CD8-positive, alpha-beta memory T cell (primary cell): ENCODE data around the gene TPSB2. TPM values are rescaled to one million over a fixed set of nuclear protein-coding genes. Genes with fewer than 3 reads are reported as not detected.
A peak's percentile ranks its signal among the peaks of the same experiment; 100 is the strongest.
"Not testable (repeated sequence)": the region's sequence is repeated elsewhere in the genome, so short reads cannot be mapped to it uniquely, and the experiment has no call there.

Source experiments
- CTCF ChIA-PET: fragments of 350-600 bp; sonication (Branson Sonifier 250); formaldehyde crosslinking; loops from one replicate; lab custom pipeline; 2021; ENCODE audit warnings: antibody characterized with exemption; lab: Charles Lee
- POLR2A ChIA-PET: fragments of 350-600 bp; sonication (Branson Sonifier 250); formaldehyde crosslinking; loops from one replicate; lab custom pipeline; 2021; ENCODE audit warnings: antibody characterized with exemption; lab: Charles Lee
- DNase-seq, 5 donors: peaks; one replicate each; pipeline versions ENCODE4 v3.0.0 to v3.0.0-alpha.2; 2020 to 2022; ENCODE audit warnings: mixed read lengths in 1 of 5
- H3K27ac ChIP-seq: one replicate; pipeline ENCODE4 v1.7.0; 2013; ENCODE audit warnings: low read depth, mild to moderate bottlenecking, low read length, moderate library complexity
- H3K27me3 ChIP-seq: 2 replicates; pipeline ENCODE4 v1.7.0; 2013; ENCODE audit warnings: low read length, mild to moderate bottlenecking; ENCODE audit not compliant: insufficient read depth, poor library complexity, severe bottlenecking
- H3K36me3 ChIP-seq: 2 replicates; pipeline ENCODE4 v1.7.0; 2013; ENCODE audit warnings: mild to moderate bottlenecking, low read length, moderate library complexity; ENCODE audit not compliant: insufficient read depth
- H3K4me1 ChIP-seq: 2 replicates; pipeline ENCODE4 v1.7.0; 2013; ENCODE audit warnings: mild to moderate bottlenecking, low read length, moderate library complexity; ENCODE audit not compliant: insufficient read depth
- H3K4me3 ChIP-seq: 2 replicates; pipeline ENCODE4 v1.7.0; 2013; ENCODE audit warnings: mild to moderate bottlenecking, low read length
- H3K9me3 ChIP-seq: 2 replicates; pipeline ENCODE4 v1.7.0; 2013; ENCODE audit warnings: mild to moderate bottlenecking, low read length
- H3K27ac Mint-ChIP-seq, 8 donors: one replicate each; pipeline ENCODE4 v1.8.0; 2020 to 2021; ENCODE audit warnings: mixed read lengths in 8 of 8, mild to moderate bottlenecking in 6 of 8, inconsistent platforms in 3 of 8, moderate library complexity in 3 of 8
- H3K27me3 Mint-ChIP-seq, 2 donors: one replicate each; pipeline ENCODE4 v1.8.0; 2020 to 2021; ENCODE audit warnings: mixed read lengths in 2 of 2, mild to moderate bottlenecking in 1 of 2, moderate library complexity in 1 of 2
- H3K36me3 Mint-ChIP-seq, 3 donors: one replicate each; pipeline ENCODE4 v1.8.0; 2020 to 2021; ENCODE audit warnings: mixed read lengths in 3 of 3, inconsistent platforms in 1 of 3, mild to moderate bottlenecking in 1 of 3
- H3K4me1 Mint-ChIP-seq, 3 donors: one replicate each; pipeline ENCODE4 v1.8.0; 2020 to 2021; ENCODE audit warnings: mixed read lengths in 3 of 3, inconsistent platforms in 1 of 3, mild to moderate bottlenecking in 1 of 3
- H3K4me3 Mint-ChIP-seq, 7 donors: one replicate each; pipeline ENCODE4 v1.8.0; 2020 to 2021; ENCODE audit warnings: mixed read lengths in 7 of 7, mild to moderate bottlenecking in 6 of 7, moderate library complexity in 4 of 7, inconsistent platforms in 2 of 7
- H3K9me3 Mint-ChIP-seq, 5 donors: one replicate each; pipeline ENCODE4 v1.8.0; 2020 to 2022; ENCODE audit warnings: mixed read lengths in 5 of 5, mild to moderate bottlenecking in 3 of 5, moderate library complexity in 2 of 5, inconsistent platforms in 1 of 5
- polyA plus RNA-seq: library from polyadenylated mRNA; unstranded; fragments of 300-500 nt; fragmentation: Illumina TruSeq; gene quantifications from one replicate; pipeline ENCODE4 v1.2.3, GENCODE V29; 2021
- total RNA-seq, 2 experiments: library from RNA; stranded (reverse); gene quantifications; one replicate each; pipeline ENCODE4 v1.2.3, GENCODE V29; 2021

TPSB2 gene
- total and polyA plus RNA-seq, 3 experiments from 2014 or later: not detected

DNA sequence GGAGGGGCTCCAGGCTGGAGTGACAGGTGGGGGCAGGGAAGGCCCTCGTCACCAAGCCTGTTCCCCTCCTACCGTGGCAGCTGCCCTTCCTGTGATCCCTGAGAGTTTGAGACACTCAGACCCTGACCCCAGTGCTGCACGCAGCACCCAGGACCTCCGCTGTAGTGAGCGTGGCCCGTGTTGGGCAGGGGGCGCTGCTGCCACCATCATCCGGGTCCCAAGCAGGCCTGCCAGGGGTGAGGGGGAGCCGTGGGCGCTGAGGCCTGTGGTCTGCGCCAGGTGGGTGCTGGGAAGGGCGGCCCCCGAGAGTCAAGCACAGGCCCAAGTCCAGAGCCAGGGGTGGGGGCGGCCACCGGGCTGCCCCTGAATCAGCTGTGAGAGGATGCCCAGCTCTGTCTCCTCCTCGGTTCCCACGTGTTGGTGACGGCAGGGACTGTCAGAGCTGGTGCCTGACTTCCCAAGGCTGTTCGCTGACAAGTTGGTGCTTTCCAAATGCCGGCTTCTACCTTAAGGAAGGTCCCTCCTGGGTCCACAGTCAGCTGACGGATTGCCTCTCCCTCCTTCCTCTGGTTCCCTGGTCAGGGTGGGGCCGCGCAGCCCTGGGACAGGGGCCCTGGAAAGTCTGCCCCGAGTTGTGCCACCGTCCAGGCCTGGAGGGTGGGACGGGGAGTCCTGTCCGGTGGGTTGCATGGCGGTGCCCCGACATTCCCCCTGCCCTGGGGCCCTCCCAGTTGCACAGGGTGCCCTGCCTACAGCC is 36.0 kb downstream of the TPSB2 start:
- H3K4me3 ChIP-seq: no peak overlapping the region
- Mint-ChIP-seq H3K27ac (no peak overlapping the region), H3K4me1 (no peaks in the 10 kb centered on the region), H3K27me3 (peaks cover 4 to 5% of the 10 kb centered on the region in 2 donors), H3K4me3 (no peak overlapping the region), H3K36me3 (no peaks in the 10 kb centered on the region), H3K9me3 (no peaks in the 10 kb centered on the region)
- H3K27ac ChIP-seq: no peak overlapping the region
- no peak for DNase-seq
- no peaks in the 10 kb centered on the region for H3K27me3 ChIP-seq
- ChIA-PET POLR2A (no interaction called here), CTCF (no interaction called here)
- no peaks in the 10 kb centered on the region for H3K36me3 ChIP-seq
- H3K9me3 ChIP-seq: no peaks in the 10 kb centered on the region
- H3K4me1 ChIP-seq: no peaks in the 10 kb centered on the region

DNA sequence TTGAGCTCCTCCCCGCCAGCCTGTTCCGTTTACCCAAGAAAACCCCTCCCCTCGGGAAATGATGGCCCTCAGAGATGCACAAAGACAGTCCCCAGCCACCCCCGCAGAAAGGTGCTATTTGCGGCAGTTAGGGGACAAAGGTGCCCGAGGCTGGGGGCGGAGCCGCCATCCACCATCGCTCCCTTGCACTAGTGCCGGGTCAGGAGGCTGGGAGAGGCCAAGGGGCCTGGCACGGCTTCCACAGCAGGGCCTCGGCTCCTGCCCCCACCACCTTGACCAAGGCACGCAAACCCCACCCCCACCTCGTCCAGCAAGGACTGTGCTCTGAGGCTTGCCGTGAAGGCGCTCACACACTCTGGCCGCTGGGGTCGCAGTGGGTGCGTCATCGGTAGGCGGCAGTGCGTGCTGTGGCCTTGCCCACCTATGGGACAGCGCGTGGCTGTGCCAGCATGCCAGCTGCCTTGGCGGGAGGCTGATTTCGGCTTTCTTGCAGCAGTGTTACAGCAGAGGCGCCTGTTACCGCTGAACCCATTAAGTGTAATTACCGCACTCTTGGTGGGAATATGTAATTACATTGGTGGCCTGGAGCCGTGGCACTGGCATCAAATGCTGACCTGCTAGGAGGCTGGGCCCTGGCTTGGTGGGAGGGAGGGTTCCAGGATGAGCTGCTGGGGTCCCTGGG is 36.7 kb downstream of the TPSB2 start:
- POLR2A ChIA-PET: no interaction called here
- Mint-ChIP-seq H3K36me3 (no peaks in the 10 kb centered on the region), H3K4me1 (no peaks in the 10 kb centered on the region), H3K27me3 (peaks cover 4 to 5% of the 10 kb centered on the region in 2 donors), H3K4me3 (no peak overlapping the region), H3K9me3 (no peaks in the 10 kb centered on the region), H3K27ac (no peak overlapping the region)
- no peak overlapping the region for H3K27ac ChIP-seq
- no peaks in the 10 kb centered on the region for H3K36me3 ChIP-seq
- CTCF ChIA-PET: no interaction called here
- no peaks in the 10 kb centered on the region for H3K9me3 ChIP-seq
- no peak for DNase-seq
- no peaks in the 10 kb centered on the region for H3K27me3 ChIP-seq
- H3K4me1 ChIP-seq: no peaks in the 10 kb centered on the region
- no peak overlapping the region for H3K4me3 ChIP-seq

DNA sequence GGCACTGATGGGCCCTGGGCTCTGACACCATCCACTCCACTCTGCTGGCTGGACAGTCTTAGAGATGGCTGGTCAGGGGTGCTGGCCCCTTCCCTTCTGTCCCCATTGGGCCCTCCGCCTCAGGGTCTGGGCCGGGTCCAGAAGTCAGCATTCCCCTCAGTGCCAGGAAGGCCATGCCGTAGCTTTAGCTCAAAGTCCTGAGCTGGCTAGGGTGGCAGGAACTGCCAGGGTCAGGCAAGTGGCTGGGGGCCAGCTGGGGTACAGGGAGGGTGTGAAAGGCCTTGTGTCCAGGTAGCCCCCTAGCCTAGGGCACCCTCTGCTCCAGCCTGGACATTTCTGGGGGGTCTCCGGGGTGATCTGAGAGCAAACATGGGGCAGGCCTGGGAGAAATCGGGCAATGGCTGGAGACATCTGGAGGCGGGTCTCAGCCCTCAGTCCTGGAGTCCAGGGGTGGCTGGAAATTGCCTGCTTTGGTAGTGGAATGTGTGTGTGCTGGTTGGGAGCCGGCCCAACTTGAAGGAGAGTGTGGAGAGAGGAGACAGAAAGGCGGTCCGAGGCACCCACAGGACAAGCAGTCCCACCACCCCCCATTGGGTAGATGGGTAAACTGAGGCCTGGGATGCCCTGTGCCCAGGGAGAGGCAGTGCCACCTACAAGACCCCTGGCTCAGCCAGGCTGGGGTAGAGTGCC is 37.5 kb downstream of the TPSB2 start:
- no peaks in the 10 kb centered on the region for H3K4me1 ChIP-seq
- no peak overlapping the region for H3K27ac ChIP-seq
- no peaks in the 10 kb centered on the region for H3K4me1 Mint-ChIP-seq
- ChIA-PET POLR2A (no interaction called here), CTCF (no interaction called here)
- no peaks in the 10 kb centered on the region for H3K36me3 Mint-ChIP-seq
- H3K27me3 ChIP-seq: no peaks in the 10 kb centered on the region
- no peak overlapping the region for H3K4me3 ChIP-seq
- peak overlapping the region in 1 of 7 donors; percentile 59 for H3K4me3 Mint-ChIP-seq
- DNase-seq: no peak
- no peak overlapping the region for H3K27ac Mint-ChIP-seq
- peaks cover 5 to 6% of the 10 kb centered on the region in 2 donors for H3K27me3 Mint-ChIP-seq
- H3K9me3 ChIP-seq: no peaks in the 10 kb centered on the region
- no peaks in the 10 kb centered on the region for H3K9me3 Mint-ChIP-seq
- no peaks in the 10 kb centered on the region for H3K36me3 ChIP-seq

DNA sequence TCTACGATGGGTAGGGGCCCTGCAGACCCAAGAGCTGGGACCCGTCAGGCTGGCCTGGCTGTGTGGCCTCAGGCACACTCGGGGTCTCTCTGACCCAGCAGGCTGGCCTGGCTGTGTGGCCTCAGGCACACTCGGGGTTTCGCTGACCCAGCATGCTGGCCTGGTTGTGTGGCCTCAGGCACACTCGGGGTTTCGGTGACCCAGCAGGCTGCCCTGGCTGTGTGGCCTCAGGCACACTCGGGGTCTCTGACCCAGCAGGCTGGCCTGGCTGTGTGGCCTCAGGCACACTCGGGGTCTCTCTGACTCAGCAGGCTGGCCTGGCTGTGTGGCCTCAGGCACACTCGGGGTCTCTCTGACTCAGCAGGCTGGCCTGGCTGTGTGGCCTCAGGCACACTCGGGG is 39.2 kb downstream of the TPSB2 start:
- CTCF ChIA-PET, H3K4me1 Mint-ChIP-seq, H3K4me3 ChIP-seq, H3K27ac Mint-ChIP-seq, POLR2A ChIA-PET, H3K9me3 ChIP-seq, H3K36me3 Mint-ChIP-seq, DNase-seq, H3K27me3 ChIP-seq, H3K4me1 ChIP-seq, H3K4me3 Mint-ChIP-seq, H3K9me3 Mint-ChIP-seq, H3K36me3 ChIP-seq, H3K27ac ChIP-seq, H3K27me3 Mint-ChIP-seq: not testable (repeated sequence)

DNA sequence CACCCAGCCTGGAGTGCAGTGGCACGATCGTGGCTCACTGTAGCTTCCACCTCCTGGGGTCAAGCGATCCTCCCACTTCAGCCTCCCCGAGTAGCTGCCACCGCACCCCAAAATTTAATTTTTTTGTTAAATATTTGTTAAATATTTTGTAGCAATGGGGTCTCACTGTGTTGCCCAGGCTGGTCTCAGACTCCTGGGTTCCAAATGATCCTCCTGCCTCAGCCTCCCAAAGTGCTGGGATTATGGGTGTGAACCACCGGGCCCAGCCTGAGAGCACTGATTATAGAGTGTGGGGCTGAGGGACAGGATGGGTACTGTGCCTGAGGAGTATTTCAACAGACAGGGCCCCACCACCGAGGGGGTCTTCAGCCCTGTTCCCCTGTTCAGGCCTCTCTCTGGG is 40.5 kb downstream of the TPSB2 start:
- peaks cover 0 to 1% (median 0%) of the 10 kb centered on the region in 5 donors for H3K9me3 Mint-ChIP-seq
- ChIA-PET POLR2A (no interaction called here), CTCF (no interaction called here)
- Histone ChIP-seq H3K27ac (no peak overlapping the region), H3K27me3 (no peaks in the 10 kb centered on the region), H3K36me3 (no peaks in the 10 kb centered on the region), H3K4me3 (no peak overlapping the region), H3K9me3 (no peaks in the 10 kb centered on the region), H3K4me1 (no peaks in the 10 kb centered on the region)
- H3K27me3 Mint-ChIP-seq: peaks cover 1 to 6% of the 10 kb centered on the region in 2 donors
- no peaks in the 10 kb centered on the region for H3K4me1 Mint-ChIP-seq
- H3K36me3 Mint-ChIP-seq: no peaks in the 10 kb centered on the region
- no peak overlapping the region for H3K27ac Mint-ChIP-seq
- DNase-seq: no peak
- no peak overlapping the region for H3K4me3 Mint-ChIP-seq

DNA sequence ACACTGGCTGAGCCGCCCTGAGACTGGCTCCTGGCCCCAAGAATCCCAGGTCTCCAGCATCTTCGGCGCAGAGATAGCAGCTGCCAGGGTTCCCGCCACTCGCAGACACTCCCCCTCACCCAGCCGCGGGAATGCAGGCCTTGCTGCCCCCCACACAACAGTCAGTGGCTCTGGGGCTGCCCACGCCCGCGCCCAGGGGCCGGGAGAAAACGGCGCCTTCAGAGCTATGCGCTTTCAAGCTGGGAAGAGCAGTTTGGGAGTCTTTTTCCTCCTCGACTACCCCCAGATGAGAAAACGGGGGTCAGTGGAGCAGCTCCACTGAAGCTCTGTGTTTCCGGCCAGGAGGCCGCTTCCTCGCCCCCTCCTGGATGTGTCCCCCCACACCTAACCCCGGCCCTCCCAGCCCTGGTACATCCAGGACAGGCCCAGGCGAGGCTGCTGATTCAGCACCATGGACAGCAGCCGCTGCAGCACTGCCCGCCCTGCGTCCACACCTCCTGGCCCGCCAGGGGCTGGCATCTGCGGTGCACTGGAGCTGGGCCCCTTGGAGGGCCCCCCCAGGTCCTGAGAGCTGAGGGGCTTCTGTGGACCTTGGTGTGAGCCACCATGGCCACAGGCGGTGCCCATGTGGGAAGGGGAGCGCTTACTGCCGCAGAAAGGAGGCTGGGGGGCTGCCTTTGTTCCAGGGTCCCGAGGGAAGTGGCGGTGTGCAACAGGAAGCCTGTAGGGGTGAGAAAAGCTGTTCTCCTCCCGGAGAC is 41.4 kb downstream of the TPSB2 start:
- no peaks in the 10 kb centered on the region for H3K36me3 Mint-ChIP-seq
- H3K27me3 Mint-ChIP-seq: peaks cover 1 to 6% of the 10 kb centered on the region in 2 donors
- H3K27ac Mint-ChIP-seq: no peak overlapping the region
- Histone ChIP-seq H3K9me3 (no peaks in the 10 kb centered on the region), H3K27me3 (no peaks in the 10 kb centered on the region), H3K36me3 (no peaks in the 10 kb centered on the region), H3K4me1 (no peaks in the 10 kb centered on the region), H3K27ac (no peak overlapping the region), H3K4me3 (no peak overlapping the region)
- ChIA-PET CTCF (no interaction called here), POLR2A (no interaction called here)
- no peaks in the 10 kb centered on the region for H3K4me1 Mint-ChIP-seq
- DNase-seq: peak; percentile 26 to 64 (median 35)
- no peak overlapping the region for H3K4me3 Mint-ChIP-seq
- peaks cover 0 to 1% (median 0%) of the 10 kb centered on the region in 5 donors for H3K9me3 Mint-ChIP-seq

DNA sequence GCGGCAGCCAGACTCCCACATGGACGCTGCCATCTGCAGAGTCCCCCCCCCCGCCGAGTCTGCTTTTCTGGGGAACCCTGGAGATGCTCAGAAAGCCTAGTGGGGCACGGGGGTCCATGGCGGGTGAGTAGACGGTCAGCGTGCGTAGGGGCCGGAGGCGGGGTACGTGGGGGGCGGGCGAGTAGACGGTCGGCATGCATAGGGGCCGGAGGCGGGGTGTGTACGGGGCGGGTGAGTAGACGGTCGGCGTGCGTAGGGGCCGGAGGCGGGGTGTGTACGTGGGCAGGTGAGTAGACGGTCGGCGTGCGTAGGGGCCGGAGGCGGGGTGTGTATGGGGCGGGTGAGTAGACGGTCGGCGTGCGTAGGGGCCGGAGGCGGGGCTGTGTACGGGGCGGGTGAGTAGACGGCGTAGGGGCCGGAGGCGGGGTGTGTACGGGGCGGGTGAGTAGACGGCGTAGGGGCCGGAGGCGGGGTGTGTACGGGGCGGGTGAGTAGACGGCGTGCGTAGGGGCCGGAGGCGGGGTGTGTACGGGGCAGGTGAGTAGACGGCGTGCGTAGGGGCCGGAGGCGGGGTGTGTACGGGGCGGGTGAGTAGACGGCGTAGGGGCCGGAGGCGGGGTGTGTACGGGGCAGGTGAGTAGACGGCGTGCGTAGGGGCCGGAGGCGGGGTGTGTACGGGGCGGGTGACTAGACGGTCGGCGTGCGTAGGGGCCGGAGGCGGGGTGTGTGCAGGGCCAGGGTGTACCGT is 44.4 kb downstream of the TPSB2 start:
- H3K36me3 ChIP-seq, H3K36me3 Mint-ChIP-seq, H3K27ac Mint-ChIP-seq, H3K9me3 ChIP-seq, H3K4me1 ChIP-seq, POLR2A ChIA-PET, H3K4me1 Mint-ChIP-seq, H3K27me3 Mint-ChIP-seq, H3K27me3 ChIP-seq, H3K27ac ChIP-seq, CTCF ChIA-PET, H3K4me3 Mint-ChIP-seq, DNase-seq, H3K4me3 ChIP-seq, H3K9me3 Mint-ChIP-seq: not testable (repeated sequence)
